ENCODE measurements around the gene SNRPD3. TPM values are rescaled to one million over a fixed set of nuclear protein-coding genes. Genes with fewer than 3 reads are reported as not detected.

The SNRPD3 gene
- total and polyA plus RNA-seq, 4 donors = 57.2 to 128 (median 85.9) TPM

DNA sequence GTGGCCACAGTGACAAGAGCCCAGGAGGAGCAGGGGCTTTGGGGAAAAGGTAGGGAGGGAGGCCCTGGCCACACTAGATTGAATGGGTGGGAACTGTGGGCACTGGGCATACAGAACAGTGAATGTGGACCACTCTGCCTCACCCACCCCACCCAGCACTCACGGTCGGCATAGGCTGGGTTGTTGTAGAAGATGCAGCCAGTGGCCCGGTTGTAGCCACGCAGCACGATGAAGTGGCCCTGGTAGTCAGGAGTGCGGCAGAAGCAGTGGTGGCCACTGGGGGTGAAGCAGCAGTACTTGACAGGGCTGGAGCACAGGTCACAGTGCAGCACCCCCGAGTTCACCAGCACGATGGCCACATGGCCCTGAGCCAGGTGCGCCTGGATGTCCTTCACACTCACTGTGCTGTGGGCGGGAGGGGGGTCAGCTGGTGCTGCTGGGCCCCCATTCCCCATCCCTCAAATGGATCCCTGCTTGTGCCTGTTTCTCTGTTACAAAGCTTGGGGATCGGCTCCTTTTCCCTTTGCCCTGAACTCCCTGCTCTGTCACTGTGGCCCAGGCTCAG lies 12.0 kb upstream of the SNRPD3 start:
- 50% methylated on average over 11 of the region's 11 CpGs for WGBS
- DNase-seq (ENCODE audit: low spot score) = no peak
- Histone ChIP-seq H3K27ac (ENCODE audit: low read depth in 1 of 2, low read length in 2 of 2) (peak overlapping the region; percentile 84 to 97), H3K27me3 (ENCODE audit: control insufficient read depth in 4 of 4, insufficient read depth in 4 of 4, low read length in 3 of 4) (no peaks in the 10 kb centered on the region), H3K9ac (ENCODE audit: low read depth in 1 of 2, low read length in 2 of 2) (peak overlapping the region in 1 of 2 donors; percentile 40), H3K9me3 (ENCODE audit: control insufficient read depth in 4 of 4, low read length in 3 of 4) (no peaks in the 10 kb centered on the region), H3K4me1 (ENCODE audit: control insufficient read depth in 4 of 4, insufficient read depth in 4 of 4, low read length in 3 of 4) (peaks cover 15 to 70% (median 41%) of the 10 kb centered on the region in 4 donors), H3K36me3 (ENCODE audit: control insufficient read depth in 4 of 4, insufficient read depth in 3 of 4, low read depth in 1 of 4, low read length in 3 of 4) (peaks cover 18 to 49% (median 40%) of the 10 kb centered on the region in 4 donors), H3K4me3 (ENCODE audit: low read depth in 1 of 3, low read length in 3 of 3) (no peak overlapping the region)
- no peak for TF ChIP-seq ATF3 (IDR thresholded peaks at IDR 0.05)
- peak; percentile 66 to 78 for TF ChIP-seq HNF4A (conservative IDR thresholded peaks at IDR 0.05)
- TF ChIP-seq REST (IDR thresholded peaks at IDR 0.05) = no peak
- TF ChIP-seq HNF4G (IDR thresholded peaks at IDR 0.05) = no peak
- peak in 1 of 2 donors; percentile 10 for TF ChIP-seq JUND (IDR thresholded peaks at IDR 0.05)
- TF ChIP-seq ZBTB33 (IDR thresholded peaks at IDR 0.05) = no peak
- TF ChIP-seq RAD21 (IDR thresholded peaks at IDR 0.05) = peak in 1 of 2 donors; percentile 29
- no peak for TF ChIP-seq FOXA2 (IDR thresholded peaks at IDR 0.05)
- no peak for TF ChIP-seq YY1 (IDR thresholded peaks at IDR 0.05)
- TF ChIP-seq GABPA (IDR thresholded peaks at IDR 0.05 in 1 of 2, conservative IDR thresholded peaks at IDR 0.05 in 1 of 2) = no peak
- peak; percentile 93 to 98 for TF ChIP-seq RXRA (IDR thresholded peaks at IDR 0.05)
- TF ChIP-seq MAX (IDR thresholded peaks at IDR 0.05) = no peak
- TF ChIP-seq, protein P1, sequence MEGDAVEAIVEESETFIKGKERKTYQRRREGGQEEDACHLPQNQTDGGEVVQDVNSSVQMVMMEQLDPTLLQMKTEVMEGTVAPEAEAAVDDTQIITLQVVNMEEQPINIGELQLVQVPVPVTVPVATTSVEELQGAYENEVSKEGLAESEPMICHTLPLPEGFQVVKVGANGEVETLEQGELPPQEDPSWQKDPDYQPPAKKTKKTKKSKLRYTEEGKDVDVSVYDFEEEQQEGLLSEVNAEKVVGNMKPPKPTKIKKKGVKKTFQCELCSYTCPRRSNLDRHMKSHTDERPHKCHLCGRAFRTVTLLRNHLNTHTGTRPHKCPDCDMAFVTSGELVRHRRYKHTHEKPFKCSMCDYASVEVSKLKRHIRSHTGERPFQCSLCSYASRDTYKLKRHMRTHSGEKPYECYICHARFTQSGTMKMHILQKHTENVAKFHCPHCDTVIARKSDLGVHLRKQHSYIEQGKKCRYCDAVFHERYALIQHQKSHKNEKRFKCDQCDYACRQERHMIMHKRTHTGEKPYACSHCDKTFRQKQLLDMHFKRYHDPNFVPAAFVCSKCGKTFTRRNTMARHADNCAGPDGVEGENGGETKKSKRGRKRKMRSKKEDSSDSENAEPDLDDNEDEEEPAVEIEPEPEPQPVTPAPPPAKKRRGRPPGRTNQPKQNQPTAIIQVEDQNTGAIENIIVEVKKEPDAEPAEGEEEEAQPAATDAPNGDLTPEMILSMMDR (IDR thresholded peaks at IDR 0.05; ENCODE audit: low read depth, low read length, missing input control) = no peak
- TF ChIP-seq EGR1 (IDR thresholded peaks at IDR 0.05; ENCODE audit: low read depth in 2 of 2) = no peak
- no peak for TF ChIP-seq NR2F2 (IDR thresholded peaks at IDR 0.05)
- TF ChIP-seq TAF1 (conservative IDR thresholded peaks at IDR 0.05) = no peak
- TF ChIP-seq FOXA1 (IDR thresholded peaks at IDR 0.05) = no peak
- peak; percentile 52 for TF ChIP-seq SP1 (IDR thresholded peaks at IDR 0.05)

All from liver (tissue), 9 donors.